Epidermal melanocyte (primary cell): ENCODE data around the gene RALGAPA1.
"Not testable (repeated sequence)": the region's sequence is repeated elsewhere in the genome, so short reads cannot be mapped to it uniquely, and the experiment has no call there.

Source experiments
- DNase-seq: peaks from one replicate; pipeline ENCODE4 v3.0.0; 2011; ENCODE audit warnings: low spot score; ENCODE audit not compliant: insufficient read length

RALGAPA1 gene

DNA sequence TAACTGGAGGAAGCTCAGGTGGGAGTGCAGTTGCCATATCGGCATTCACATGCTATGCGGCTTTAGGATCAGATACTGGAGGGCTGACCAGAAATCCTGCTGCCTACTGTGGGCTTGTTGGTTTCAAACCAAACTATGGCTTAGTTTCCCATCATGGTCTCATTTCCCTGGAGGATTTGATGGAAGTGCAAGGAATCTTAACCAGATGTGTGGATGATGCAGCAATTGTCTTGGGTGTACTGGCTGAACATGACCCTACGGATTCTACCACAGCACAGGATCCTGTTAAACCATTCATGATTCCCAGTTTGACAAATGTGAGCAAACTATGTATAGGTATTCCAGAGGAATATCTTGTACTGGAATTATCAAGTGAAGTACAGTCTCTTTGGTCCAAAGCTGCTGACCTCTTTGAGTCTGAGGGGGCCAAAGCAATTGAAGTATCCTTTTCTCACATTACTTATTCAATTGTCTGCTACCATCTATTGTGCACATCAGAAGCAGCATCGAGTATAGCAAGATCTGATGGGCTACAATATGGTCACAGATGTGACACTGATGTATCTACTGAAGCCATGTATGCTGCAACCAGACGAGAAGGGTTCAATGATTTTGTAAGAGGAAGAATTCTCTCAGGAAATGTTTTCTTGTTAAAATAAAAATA, 42.9 kb downstream of the RALGAPA1 start:
- DNase-seq, result no peak

DNA sequence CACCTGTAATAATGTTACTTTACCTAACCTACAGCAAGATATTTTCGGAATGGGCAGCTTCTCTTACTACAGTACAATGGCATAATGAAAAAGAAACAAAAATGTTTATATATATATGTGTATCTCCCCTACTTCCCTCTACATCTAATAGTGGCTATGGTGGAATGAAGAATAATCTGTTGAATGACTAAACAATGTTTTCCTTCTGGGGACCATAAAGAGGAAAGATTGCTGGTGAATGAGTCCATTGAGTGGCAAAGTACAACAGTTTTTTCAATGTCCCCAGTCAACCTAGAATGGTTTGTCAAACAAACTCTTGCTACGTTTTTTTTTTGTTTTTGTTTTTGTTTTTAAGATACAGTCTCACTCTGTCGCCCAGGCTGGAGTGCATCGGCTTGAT, 47.2 kb downstream of the RALGAPA1 start:
- no peak for DNase-seq

DNA sequence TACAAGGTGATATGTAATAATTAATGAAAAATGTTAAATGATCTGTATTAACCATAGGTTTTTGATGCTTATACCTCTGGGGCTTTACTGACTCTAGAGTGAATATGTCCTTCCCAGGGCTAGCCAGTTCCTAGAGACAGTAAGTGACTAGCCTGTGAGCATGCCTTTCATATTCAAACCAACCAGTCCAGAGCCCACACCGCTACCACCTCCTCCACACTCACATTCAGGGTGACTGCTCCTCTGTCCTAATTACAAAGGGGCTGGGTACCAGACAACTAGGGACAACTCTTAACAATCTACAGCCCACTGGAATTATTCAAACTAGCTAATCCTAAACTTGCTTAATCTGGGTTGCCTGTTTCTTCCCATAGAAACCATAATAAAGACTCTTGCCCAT, 49.0 kb downstream of the RALGAPA1 start:
- DNase-seq, result no peak

DNA sequence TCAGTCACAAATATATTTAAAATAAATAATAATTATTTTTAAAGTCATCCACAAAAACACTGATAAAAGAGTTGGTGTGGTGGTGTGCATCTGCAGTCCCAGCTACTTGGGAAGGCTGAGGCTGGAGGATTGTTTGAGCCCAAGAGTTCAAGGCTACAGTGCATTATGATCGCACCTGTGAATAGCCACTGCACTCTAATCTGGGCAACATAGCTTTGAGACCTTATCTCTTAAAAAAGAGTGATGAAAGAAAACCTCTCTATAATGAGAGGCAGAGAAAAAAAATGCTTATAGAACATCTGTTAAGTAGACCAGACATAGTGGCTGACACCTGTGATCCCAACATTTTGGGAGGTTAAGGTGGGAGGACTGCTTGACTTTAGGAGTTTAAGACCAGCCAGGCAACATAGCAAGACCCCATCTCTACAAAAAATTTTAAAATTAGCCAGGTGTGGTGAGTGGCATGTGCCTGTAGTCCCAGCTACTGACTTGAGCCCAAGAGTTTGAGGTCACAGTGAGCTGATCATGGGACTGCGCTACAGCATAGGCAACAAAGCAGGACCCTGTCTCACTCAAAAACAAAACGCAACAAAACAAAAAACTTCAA, 50.5 kb downstream of the RALGAPA1 start:
- no peak for DNase-seq

DNA sequence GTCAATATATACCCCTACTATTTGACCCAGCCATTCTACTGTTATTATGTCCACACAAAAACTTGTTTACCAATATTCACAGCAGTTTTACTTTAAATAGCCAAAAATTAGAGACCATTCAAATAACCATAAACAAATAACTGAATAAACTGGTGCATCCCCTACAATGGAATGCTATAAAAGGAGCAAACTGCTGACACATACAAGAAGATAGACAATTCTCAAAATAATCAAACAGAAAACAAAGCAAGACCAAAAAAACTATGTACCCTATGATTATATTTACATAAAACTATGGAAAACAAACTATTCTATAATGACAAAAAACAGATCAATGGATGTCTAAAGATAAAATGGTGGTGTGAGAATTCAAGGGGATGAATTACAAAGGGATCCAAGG, 54.4 kb downstream of the RALGAPA1 start:
- DNase-seq, result no peak

DNA sequence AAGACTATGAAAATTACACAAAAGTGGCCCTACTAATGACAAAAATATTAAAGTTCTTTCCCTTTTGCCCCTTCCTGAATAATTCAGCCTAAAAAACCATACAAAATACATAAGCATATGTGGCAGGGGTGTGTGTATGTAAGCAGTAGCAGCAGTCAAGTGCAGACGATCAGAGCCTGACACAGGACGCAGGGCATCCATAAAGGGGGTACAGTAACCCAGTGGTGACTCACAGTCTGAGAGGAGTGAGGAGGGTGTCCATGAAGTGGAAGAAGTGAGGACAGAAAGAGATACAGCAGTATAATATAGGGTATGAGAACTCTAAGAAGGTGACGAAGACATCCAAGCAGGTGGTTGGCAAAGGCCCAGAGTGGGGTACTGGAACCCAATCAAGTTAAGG, 56.7 kb downstream of the RALGAPA1 start:
- DNase-seq, result no peak

DNA sequence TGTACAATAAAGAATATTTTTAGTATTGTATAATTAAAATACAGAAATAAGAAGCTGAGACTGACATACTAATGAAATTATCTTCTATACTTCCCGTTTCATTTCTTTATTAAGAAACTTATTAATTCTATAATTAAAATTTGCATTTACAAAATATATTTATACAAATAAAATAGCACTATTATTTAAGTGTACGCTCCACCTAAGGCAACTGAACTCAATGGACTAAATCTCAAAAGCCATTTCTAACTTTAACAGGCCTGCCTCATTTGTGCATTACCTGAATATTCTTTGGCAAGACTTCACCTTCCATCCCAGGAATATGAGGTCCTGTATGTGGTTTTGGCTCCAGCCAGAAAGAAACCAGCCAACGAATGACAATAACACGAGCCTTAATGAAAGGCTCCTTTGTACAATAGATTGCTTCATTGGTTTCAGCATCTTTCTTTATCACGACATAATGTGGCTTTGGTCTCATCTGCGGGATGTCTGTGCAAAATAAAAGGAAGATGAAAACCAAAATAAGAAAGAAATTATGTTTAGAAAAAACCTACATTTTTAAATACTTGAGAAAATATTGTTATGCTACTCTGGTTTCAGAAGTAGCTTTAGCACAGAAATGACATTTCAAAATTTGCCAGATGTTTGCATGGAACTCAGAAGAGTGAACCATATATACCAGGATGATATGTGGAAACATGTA, 58.7 kb downstream of the RALGAPA1 start:
- DNase-seq, result no peak

DNA sequence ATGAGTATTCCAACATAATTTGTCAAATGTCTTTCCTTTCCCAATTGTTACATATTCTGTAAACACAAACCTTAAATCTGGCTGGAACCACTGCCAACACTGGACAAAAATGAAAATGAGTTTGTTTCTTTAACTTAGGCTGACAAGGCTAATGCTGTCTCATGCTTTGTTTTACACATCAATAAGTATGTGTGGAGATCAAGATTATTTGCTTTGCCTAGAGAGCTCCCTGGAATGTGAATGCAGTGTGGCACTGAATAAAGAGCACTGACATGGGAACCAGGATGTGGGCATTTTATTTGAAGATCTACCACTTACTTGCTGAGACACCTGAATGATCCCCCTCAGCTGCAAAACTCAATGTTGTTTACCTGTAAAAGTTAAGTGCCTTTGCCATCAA, 61.7 kb downstream of the RALGAPA1 start:
- DNase-seq, result no peak

DNA sequence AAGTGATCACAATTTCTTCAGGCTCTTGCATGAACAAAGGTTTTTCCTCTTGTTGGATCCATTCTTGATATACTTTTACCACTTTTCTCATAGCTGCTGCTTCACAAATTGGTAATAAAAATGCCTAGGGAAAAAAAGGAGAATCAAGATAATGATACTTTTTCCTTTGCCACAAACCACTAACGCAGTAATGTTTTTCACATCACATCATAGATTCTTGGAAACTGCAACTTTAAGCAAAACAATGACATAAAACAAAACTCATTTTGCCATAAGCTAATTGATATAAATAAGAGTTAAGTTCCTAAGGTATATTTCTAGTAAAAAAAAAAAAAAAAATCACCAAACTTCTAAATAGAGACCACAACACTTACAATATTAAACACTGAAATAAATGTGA, 66.7 kb downstream of the RALGAPA1 start:
- no peak for DNase-seq

DNA sequence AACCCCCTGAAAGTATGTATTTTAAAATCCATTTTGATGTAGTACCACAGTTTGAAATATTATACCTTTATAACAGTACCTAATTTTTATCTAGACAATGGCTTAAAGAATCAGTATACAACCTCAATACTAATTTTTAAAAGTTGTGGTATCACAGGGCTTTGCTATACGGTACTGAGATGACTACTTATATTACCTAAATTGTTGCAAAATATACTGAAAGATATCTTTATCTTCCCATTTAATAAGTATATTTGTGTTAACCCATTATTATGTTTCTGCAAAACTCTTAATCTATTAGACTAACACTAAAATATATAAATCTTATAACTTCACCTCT, 67.1 kb downstream of the RALGAPA1 start:
- DNase-seq, result no peak

DNA sequence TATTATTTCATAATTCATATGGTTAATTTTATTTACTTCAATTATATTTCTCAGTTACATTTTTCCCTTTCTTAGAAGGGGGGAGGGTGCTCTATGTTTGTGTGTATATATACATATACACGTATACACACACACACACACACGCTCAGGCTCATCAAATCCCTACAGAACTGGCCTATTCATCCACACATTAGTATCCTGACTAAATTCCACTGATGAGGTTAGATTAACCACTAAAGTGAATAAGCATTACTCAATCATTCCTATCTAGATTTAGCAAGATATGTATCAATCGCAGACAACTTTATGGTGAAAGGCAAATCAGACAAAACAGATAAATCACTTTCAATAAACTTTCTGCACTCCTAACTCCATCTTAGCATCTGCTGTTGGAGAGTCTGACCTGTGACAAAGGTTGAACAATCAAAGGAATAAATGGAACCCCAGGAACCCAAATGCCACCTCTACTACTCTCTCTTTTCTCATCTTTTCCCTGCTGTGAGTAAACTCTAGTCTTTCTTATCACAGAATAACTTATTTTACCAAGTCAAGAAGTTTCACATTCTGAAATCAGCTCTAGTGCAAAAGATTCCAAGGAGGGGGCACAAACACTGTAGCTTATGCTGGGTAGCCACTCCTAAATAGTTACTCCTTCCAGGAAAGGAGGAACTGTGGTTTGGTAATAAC, 67.6 kb downstream of the RALGAPA1 start:
- DNase-seq, result no peak

DNA sequence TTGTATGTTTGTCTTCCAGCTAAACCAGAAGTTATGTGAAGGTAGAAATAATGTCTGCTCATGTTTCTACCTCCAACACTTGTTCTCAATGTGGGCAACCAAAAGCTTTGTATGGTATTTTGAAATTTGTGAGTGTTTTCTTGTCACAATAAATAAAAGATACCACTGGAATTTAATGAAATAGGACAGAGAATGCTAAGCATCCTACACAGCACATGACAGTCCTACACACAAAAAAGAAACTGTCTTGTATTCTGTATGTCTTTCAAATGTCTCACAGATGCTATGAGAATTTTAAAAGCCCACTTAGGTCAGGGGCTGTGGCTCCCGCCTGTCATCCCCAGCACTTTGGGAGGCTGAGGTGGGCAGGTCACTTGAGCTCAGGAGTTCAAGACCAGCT, 68.9 kb downstream of the RALGAPA1 start:
- DNase-seq, result no peak

DNA sequence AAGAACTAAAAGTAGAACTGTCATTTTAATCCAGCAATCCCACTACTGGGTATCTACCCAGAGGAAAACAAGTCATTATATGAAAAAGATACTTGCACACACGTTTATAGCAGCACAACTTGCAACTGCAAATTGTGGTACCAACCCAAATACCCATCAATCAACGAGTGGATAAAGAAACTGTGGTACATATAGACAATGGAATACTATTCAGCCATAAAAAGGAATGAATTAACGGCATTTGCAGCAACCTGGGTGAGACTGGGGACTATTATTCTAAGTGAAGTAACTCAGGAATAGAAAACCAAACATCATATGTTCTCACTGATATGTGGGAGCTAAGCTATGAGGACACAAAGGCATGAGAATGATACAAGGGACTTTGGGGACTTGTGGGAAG, 73.9 kb downstream of the RALGAPA1 start:
- not testable (repeated sequence) for DNase-seq

DNA sequence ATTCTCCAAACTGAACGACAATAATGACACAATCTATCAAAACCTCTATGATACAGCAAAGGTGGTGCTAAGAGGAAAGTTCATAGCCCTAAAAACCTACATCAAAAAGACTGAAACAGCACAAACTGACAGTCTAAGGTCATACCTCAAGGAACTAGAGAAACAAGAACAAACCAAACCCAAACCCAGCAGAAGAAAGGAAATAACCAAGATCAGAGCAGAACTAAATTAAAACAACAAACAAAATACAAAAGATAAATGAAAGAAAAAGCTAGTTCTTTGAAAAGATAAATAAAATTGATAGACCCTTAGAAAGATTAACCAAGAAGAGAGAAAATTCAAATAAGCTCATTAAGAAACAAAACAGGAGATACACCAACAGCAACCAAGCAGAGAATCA, 75.6 kb downstream of the RALGAPA1 start:
- not testable (repeated sequence) for DNase-seq

DNA sequence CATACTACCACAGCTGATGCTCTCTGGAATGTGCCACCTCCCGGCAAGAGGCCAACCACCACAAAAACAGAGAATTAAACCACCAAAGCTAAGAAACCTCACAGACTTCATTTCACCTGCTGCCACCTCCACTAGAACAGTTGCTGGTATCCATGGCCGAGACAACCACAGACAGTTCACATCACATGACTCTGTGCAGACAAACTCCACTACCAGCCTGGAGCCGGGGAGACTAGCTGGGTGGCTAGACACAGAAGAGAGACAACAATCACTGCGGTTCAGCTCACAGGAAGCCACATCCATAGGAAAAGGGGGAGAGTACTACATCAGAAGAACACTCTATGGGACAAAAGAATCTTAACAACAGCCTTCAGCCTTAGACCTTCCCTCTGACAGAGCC, 78.2 kb downstream of the RALGAPA1 start:
- DNase-seq, result no peak

DNA sequence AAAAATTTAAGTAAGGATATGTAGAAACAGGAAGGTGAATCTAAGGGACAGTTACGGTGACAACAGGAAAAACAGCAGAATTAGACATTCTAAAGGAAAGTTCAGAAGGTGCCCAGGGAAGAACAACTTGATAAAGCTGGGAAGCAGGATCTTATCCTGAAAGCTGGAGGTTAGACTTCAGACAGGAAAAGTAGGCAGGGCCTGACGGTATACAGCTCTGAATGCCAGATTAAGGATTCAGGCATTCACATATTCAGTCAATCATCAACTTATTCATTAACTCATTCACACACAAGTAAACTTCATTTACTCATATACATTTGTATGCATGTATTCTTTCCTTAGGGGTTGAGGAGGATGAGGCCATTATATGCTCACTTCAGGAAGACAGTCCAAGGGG, 81.3 kb downstream of the RALGAPA1 start:
- no peak for DNase-seq

DNA sequence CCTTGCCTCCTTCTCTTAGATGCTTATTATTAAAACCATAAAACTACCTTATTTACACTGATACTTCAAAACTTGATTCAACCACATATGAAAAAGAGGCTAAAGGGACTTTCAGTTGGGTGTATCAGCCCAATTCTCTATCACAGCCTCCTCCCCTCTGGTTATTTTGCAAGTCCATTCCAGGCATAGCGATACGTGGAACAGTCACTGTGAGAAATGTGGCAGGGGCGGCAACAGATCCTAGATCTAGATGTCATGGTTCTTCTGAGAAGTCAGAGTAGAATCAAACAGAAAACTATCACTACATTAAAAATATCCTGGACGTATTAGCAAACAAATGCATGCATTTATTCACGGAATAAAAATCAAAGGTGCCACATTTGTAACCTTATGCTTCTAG, 83.2 kb downstream of the RALGAPA1 start:
- DNase-seq, result no peak

DNA sequence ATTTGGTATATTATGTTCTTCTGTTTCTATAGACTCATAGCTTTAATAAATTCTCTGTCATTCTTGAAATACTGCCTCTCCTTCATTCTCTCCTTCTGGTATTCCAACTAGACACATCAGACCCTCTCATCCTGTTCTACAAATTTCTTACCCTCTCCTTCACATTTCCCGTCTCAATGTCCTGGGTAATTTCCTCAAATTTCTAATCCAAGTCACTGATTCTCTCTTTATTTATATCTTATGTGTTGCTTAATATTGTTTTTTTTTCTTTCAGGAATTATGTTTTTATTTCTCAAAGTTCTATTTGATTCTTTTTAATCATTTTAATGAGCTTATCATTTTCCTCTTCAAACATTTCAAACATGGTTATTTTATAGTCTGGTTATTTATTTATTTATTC, 94.0 kb downstream of the RALGAPA1 start:
- DNase-seq, result no peak

DNA sequence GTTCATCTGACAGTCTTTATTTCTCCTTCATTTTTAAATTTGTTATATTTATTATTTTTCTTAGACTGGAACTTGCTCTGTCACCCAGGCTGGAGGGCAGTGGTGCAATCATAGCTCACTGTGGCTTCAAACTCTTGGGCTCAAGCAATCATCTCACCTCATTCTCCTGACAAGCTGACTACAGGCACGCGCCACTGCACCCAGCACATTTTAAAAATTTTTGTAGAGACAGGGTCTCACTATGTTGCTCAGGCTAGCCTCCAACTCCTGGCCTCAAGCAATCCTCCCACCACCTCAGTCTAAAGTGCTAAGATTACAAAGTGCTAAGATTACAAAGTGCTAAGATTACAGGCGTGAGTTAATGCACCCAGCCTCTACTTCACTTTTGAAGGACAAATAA, 96.6 kb downstream of the RALGAPA1 start:
- no peak for DNase-seq

DNA sequence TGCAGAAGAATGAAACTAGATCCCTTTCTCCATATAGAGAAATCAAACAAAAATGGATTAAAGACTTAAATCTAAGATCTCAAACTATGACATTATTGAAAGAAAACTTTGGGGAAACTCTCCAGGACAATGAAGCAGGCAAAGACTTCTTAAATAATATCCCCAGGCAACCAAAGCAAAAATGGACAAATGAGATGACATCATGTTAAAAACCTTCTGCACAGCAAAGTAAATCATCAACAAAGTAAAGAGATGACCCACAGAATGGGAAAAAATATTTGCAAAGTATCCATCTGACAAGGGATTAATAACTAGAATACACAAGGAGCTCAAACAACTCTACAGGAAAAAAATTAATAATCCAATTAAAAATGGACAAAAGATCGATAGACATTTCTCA, 101.0 kb downstream of the RALGAPA1 start:
- no peak for DNase-seq

DNA sequence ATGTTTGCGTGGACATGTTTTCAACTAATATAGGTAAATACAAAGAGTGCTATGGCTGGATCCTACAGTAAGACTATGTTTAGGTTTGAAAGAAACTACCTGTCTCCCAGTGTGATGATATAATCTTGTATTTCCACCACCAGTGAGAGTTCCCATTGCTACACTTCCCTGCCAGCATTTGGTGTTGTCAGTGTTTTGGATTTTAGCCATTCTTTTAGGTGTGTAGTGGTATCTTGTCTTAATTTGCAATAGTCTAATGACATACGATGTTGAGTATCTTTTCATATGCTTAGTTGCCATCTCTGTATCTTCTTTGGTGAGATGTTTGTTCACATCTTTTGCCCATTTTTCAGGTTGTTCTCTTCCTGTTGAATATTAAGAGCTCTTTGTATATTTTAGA, 103.5 kb downstream of the RALGAPA1 start:
- no peak for DNase-seq

DNA sequence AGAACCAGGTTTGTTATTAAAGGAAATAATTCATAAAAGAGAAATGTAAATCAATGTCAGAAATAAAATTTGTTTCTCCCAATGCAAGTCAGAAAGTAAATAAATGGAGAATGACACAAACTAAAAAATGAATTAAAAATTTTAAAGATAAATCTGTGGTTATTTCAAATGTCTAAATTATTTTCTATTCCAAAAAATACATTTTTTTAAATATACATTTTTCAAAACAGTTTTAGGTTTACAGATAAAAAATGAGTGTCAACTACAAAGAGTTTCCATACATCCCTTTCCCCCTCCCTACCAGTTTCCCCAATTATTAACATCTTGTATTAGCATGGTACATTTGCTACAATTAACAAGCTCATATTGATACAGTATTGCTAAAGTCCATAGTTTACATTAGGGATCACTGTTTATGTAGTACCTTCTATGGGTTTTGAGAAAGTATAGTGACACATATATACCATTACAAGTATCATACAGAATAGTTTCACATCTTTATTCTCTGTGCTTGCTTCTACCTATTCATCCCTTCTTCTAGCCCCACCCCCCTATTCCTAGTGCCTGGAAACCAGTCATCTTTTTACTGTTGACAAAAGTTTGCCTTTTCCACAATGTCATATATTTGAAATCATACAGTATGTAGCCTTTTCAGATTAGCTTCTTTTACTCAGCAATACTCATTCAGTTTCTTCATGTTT, 104.2 kb downstream of the RALGAPA1 start:
- no peak for DNase-seq
